Ishikawa (cell line): ENCODE results near the gene NMS.

Experiments
- CEBPB ChIP-seq: IDR thresholded peaks from 2 replicates; pipeline ENCODE4 v1.6.1; 2012
- CREB1 ChIP-seq: IDR thresholded peaks from 2 replicates; pipeline ENCODE4 v1.6.1; 2012; ENCODE audit warnings: low read depth
- EGR1 ChIP-seq: IDR thresholded peaks from 2 replicates; pipeline ENCODE4 v1.6.1; 2012
- EP300 ChIP-seq: IDR thresholded peaks from 2 replicates; pipeline ENCODE4 v1.6.1; 2012; ENCODE audit warnings: borderline replicate concordance
- FOXM1 ChIP-seq: IDR thresholded peaks from 2 replicates; pipeline ENCODE4 v1.6.1; 2012; ENCODE audit warnings: low read depth, borderline replicate concordance
- NFIC ChIP-seq: IDR thresholded peaks from 2 replicates; pipeline ENCODE4 v1.6.1; 2012
- RAD21 ChIP-seq: IDR thresholded peaks from 2 replicates; pipeline ENCODE4 v1.6.1; 2012; ENCODE audit warnings: low read depth
- REST ChIP-seq: IDR thresholded peaks from 2 replicates; pipeline ENCODE4 v1.6.1; 2012; ENCODE audit warnings: low read depth, mild to moderate bottlenecking
- TAF1 ChIP-seq: IDR thresholded peaks from 2 replicates; pipeline ENCODE4 v1.6.1; 2012; ENCODE audit warnings: low read depth, mild to moderate bottlenecking
- TCF12 ChIP-seq: IDR thresholded peaks from 2 replicates; pipeline ENCODE4 v1.6.1; 2012; ENCODE audit warnings: low read depth
- ZBTB7A ChIP-seq: IDR thresholded peaks from 2 replicates; pipeline ENCODE4 v1.6.1; 2012; ENCODE audit warnings: low read depth

- no peak for TF ChIP-seq REST
- no peak for TF ChIP-seq NFIC
- TF ChIP-seq ZBTB7A: no peak
- no peak for TF ChIP-seq CEBPB
- no peak for TF ChIP-seq RAD21
- TF ChIP-seq FOXM1: no peak
- TF ChIP-seq EP300: no peak
- TF ChIP-seq EGR1: no peak
- no peak for TF ChIP-seq TAF1
- no peak for TF ChIP-seq CREB1
- TF ChIP-seq TCF12: no peak
Measured at GRCh38 chr2:100518801-100519200, 48.5 kb downstream of the NMS start.
